ENCODE measurements around the gene FIGLA.

FIGLA gene

DNA sequence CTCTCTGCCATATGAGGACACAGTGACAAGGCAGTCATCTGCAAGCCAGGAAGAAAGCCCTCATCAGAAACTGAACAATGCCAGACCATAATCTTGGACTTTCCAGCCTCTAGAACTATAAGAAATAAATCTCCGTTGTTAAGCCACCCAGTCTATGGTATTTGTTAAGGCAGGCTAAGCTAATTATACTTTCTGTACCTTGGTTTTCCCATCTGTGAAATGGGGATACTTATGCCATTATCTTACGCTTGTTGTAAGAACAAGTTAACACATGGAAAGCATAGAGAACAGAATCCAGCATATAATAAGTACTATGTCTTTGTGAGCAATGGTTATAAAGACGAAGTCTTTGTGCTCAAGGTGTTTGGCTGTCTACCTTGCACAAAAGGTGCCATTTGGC lies 14.2 kb downstream of the FIGLA start:
- no peak for FAIRE-seq
- DNase-seq (ENCODE audit: low spot score), result no peak

DNA sequence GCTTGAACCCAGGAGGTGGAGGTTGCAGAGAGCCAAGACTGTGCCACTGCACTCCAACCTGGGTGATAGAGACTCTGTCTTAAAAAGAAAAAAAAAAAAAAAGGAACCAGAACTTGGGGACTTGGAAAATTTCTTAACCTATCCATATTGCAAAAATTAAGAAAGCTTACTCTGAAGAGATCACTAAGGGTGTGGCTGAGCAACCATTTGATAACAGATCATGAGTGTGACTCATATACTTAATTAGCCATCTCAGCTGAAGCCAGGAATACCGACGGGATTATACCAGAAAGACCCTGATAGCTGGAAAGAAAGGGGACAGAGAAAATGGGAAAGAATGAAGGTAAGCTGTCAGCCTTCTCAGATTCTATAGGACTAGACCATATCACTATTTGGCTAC lies 15.3 kb downstream of the FIGLA start:
- DNase-seq (ENCODE audit: low spot score), result no peak
- FAIRE-seq, result no peak

DNA sequence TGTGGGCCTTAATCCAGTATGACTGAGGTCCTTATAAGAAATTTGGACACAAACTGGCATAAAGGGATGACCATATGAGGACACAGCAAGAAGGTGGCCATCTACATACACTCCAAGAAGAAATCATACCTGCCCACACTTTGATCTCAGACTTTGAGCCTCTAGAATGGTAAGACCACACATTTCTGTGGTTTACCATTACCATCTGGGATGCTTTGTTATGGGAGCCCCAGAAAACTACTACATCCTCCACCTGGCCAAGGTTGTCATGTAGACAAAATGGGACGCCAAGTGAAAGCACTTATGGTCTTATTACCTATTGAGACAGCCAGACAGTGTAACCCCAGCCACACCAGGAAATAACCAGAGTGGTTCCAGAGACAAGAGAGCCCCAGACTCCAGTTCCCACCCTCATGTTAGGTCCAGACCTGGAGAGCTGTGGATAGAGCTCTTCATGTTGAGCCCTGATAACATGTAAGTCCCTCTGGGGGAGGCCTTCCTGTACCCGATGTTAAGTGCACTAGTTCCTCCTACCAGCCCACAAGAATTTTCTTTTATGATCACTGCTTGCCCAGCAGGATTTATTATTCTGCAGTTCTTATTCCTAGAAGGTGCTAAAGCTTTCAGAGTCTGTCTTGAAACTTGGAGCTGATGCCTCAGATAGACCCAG lies 17.8 kb downstream of the FIGLA start:
- DNase-seq (ENCODE audit: low spot score) (no peak), FAIRE-seq (no peak)

DNA sequence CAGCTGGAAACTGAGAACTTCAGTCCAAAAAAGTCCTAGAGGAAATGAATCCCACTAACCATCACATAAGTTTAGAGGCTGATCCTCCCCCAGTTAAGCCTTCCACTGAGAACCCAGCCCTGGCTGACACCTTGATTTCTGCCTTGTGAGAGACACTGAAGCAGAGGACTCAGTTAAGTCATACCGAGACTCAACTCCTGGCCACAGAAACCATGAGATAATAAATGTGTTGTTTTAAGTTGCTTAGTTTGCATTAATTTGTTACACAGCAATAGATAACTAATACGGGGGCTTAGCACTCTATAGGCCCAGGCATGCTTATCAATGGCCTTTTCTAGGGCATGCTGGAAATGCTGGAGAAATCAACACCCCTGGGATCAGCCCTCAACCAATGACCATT lies 19.0 kb downstream of the FIGLA start:
- no peak for FAIRE-seq
- DNase-seq (ENCODE audit: low spot score), result no peak

DNA sequence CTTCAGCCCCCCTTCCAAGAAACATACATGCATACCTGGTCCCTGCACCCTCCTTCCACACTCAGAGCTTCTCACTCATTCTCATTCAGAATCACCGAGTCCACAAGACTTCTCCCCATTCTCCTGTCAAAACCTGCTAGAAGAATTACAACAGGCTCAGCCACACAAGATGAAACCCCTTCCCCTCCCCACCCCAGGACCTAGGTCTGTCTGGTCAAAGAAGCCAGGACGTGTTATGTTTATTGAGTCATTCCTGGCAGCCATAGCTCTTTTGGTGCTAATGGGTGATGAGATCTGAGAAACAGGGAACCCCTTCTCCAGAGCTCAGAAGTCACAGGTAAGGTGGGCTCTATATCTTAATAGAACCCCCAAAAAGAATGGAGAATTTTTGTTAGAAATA lies 21.0 kb downstream of the FIGLA start:
- DNase-seq (ENCODE audit: low spot score) (no peak), FAIRE-seq (no peak)

DNA sequence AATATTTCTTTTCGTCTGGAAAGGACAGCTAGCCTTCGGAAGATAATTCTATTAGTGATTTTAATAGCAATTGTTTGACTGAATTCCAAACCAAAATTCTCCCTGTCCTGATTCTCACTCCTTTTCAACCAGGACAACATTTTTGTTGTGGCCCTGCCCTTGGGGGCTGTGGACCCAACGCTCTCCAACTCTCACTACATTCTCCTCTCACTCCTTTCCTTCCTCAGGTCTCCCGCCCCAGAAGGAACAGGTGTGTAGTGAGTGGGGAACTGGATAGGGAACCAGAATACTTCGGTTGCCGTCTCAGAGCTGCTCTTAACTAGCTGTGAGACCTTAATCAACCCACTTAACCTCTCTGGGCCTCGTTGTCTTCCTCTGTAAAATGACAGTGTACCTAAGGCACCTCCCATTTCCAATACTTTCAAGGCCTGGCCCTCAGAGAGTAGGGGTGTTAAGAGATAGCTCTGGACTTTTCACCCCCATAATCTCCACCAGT lies 21.8 kb downstream of the FIGLA start:
- FAIRE-seq, result no peak
- no peak for DNase-seq (ENCODE audit: low spot score)

DNA sequence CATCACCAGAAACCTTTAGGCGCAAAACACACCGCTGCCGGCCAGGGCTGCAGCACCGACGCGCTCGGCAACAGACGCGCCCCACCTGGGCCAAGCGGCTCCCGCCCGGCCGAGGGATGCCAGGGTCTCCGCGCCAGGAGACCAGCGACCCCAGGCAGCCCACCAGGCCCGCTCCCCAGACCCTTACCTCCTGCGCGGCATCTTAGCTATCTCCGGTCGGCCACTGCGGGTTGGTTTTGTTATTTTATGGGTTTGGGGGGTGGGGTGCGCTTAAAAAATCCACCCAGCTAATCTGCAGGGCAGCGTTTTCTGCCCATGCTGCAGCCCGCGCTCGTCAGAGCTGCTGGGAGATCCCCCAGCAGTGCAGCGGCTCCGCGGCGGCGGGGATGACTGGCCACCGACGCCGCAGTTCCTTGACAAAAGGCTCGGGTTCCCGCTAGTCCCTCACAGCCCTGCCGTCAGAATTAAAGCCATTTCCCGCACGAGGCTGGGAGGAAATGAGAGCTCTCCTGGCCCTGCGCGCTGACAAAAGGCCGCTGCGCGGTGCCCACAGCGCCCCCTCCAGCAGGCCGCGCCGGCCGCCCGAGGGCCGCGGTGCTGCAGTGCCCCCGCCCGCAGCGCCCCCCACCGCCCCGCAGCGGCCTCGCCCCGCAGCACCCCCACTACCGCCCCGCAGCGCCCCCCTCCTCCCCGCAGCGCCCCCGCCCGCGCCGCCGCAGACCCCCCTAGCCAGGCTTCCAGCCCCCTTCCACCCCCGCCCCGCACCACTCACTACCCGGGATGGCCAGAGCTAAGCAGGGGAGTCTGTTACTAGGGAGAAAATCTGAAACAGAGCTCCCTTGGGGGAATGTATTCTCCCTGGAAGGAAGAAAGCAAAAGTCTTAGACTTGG lies 22.5 kb downstream of the FIGLA start, which contains the start of gene ADD2:
Gene ADD2 (minus strand): TSS at position 502 of the 891 bp plus-strand sequence. CDS start 61,792 bp downstream, outside the sequence.
- FAIRE-seq (no peak), DNase-seq (ENCODE audit: low spot score) (no peak)

DNA sequence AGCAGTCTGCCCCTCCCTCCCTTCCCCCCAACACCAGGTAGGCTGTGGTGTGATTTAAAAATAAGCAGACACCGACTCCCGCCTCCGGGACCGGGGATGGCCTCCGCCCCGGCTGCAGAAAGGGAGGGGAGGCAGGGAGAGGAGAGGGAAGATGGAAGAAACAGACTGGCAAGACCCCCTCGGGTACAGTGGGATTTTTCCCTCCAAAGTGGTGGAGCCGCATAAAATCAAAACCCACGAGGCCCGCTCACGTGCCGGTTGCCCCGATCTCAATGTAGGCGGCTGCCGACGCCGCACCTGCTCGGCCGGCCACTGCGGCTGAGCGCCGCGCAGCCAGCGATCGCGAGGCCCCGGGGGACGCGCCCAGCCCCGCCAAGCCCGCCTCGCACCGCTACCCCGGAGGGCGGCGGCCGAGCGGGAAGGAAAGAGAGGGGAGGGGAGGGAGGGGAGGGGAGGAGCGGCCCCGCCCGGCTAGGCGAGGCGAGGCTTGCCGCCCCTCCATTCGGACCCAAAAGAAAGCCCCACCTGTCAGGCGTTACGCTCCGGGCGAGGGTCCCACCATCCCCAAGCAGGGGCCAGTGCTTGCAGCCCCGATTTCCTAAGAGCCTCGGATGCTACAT lies 23.3 kb downstream of the FIGLA start:
- FAIRE-seq (no peak), DNase-seq (ENCODE audit: low spot score) (no peak)

DNA sequence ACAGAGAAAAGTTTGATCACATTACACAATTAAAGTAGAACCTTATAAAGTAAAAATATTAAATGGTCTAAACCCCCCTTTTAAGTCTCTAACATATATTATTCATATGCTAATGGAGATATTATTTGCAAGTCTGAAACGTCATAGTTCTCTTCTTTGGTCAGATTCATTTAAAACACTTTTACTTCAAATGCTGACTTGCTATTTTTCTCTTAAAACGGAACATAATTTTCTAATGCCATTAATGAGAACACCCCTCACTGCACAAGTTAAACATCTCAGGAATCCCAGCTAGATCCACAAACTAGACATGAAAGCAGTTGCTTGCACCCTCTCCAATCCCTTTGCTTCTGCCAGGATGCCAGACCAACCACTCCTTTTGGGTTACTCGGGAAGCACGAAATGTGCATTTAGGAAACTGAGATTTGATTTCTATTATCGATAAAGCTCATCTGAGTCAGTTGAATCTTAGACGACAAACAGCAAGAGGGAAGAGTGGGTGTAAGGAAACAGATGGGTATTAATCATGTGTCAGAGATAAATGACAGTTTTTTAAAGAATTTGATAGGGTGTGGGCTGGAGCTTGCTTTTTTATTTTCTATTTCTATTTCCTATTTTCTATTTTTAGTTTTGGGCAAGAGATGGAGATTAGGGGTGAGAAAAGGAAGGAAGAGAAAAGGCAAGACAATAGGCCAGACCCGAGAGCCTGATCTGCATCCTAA lies 23.9 kb downstream of the FIGLA start:
- DNase-seq (ENCODE audit: low spot score) (no peak), FAIRE-seq (no peak)

DNA sequence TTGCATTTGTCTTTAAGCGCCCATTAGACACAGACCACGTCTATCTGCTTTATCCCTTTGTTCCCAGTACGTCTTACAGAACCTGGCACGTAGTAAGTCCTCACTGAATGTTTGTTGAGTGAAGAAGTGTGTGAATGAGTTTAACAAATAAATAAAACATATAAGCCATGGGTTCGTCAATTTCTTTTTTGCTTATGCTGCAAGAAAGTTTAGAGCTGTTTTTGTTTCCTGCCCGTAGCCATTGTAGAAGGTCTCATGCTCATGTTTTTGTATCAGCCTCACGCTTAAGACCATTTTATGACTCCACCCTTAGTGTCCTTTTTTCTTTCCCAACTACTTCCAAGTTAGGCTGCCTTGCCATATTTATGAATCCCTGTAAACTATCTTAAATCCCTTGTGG lies 24.9 kb downstream of the FIGLA start:
- FAIRE-seq, result no peak
- no peak for DNase-seq (ENCODE audit: low spot score)

DNA sequence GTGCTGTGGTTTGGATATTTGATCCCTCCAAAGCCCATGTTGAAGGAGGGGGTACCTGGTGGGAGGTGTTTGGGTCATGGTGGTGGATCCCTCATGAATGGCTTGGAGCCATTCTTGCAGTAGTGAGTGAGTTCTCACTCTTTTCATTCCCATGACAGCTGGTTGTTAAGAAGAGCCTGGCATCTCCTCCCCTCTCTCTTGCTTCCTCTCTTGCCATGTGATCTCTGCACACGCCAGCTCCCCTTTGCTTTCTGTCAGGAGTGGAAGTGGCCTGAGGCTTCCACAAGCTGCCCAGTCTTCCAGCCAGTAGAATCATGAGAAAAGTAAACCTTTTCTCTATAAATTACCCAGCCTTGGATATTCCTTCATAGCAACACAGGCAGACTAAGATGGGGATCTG lies 31.0 kb downstream of the FIGLA start:
- no peak for FAIRE-seq
- no peak for DNase-seq (ENCODE audit: low spot score)

DNA sequence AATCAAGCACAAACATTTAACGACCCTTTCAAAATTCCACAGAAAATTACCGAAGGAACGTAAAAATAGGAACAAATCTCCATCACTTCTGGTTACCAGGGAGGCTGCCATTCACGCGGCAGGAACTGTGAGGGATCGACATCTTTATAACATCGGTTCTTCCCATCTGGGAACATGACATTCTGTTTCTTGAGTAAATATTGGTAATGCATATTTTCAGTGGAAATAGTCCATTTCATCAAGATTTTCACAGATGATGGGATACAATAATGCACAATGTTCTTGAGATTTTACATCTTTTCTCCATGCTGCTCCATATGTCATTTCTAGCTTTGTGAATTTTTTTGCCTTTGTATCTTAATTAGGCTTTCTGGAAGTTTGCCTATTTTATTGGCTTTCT lies 32.5 kb downstream of the FIGLA start:
- no peak for DNase-seq (ENCODE audit: low spot score)
- FAIRE-seq, result no peak

DNA sequence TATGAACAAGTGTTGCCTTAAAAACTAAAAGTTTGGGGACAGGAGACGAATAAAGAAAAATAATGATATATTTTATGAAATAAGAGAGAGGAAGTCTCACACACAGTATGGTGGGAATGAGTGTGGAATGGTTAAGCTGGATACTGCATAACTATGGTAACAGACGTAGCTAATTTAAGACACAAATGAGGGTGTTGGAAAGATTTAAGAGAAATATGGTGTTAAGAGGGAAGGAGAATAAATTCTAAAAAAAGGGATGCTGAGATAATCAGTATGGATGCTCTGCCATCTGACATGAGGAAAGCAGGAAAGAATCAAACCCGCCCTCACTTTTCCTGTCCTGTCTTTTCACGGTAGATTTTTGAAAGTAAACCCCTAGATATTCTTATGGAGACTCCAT lies 33.1 kb downstream of the FIGLA start:
- no peak for DNase-seq (ENCODE audit: low spot score)
- no peak for FAIRE-seq

DNA sequence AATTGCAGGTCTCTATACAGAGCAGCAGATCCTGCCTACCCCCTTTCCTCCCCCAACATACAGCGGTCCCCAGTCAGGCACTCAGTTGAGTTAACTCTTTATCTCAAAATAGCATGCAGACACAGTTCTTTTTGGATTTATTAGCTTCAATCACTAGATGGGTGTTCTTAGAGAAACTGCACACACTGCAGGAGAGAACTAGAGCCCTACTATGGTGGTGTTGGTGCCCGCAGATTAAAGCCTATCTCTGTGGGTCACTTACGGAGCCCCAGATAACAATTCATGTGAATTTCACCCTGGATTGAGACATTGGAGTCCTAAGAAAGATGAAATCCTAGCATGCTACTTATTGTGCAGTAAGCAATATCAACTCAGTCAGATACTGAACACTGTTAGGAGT lies 34.3 kb downstream of the FIGLA start:
- DNase-seq (ENCODE audit: low spot score), result no peak
- no peak for FAIRE-seq

DNA sequence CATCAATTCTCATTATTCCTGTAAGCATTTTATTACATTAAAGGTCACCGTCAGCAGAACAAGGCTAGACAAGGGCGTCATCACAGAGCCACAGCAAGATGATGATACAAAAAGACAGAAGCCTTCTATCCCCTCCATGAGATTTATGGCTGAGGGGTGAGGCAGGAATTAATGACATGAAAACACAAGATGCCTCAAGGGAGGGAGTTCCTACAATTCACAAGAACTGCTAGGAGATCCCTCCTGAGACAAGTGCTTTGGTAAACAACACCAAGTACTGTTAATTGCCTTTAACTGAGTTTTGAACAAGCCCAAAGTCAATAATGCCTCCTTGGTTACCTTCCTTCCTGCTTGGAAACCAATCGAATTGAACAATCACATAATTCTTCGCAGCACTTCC lies 36.5 kb downstream of the FIGLA start:
- DNase-seq (ENCODE audit: low spot score), result no peak

DNA sequence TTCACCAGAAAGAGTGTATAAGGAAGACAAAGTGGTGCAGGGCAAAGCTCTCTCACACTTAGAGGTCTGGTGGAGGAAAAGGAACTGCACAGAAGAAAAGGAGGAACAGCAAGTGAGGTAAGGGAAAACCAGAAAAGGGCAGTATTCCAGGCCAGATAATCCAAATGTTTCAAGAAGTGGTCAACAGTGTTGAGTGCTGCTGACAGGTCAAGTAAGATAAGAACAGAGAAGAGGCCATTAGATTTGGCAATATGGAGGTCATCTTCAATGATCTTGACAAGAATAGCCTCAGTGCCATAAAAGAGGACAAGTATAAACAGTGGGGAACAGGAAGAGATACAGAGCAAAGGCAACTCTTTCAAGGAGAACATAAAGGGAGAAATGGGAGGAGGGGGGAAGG lies 37.4 kb downstream of the FIGLA start:
- no peak for FAIRE-seq

More for the DNA sequence above, 36.5 kb downstream of the FIGLA start:
- FAIRE-seq, result no peak

DNA sequence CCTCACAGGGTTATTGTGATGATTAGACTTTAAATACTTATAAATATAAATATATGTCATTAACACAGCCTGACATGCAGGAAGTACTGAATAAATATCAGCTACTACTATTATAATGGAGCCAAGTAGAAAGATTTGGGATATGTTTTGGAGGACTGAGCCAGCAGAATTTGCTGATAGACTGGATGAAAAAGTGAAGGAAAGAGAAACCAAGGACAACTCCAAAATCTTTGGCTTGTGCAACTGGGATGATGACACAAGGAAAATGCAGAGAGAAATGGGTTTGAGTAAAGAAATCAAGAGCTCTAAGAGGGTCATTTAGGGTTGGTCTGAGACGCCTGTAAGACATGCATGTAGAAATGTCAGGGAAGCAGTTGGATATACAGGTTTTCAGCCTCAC lies 38.0 kb downstream of the FIGLA start:
- FAIRE-seq (no peak), DNase-seq (ENCODE audit: low spot score) (no peak)

More for the DNA sequence above, 37.4 kb downstream of the FIGLA start:
- no peak for DNase-seq (ENCODE audit: low spot score)

DNA sequence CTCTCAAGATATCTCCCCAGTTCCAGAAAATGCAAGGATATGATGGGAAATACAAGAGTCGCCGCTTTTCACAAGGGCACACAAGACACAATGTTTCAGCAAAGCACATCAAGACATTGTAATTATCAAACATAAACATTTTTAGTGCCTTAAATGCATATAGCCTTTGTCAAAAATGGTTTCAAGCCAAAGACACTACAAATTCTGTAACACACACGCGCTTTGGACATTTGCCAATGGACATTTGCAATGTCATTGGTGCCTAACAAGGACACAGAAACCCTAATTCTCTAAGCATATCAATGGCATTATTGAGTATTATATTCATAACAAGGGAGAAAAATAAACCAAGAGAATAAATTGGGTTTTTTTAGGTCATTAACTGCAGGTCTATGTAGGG lies 38.6 kb downstream of the FIGLA start:
- no peak for FAIRE-seq
- no peak for DNase-seq (ENCODE audit: low spot score)

DNA sequence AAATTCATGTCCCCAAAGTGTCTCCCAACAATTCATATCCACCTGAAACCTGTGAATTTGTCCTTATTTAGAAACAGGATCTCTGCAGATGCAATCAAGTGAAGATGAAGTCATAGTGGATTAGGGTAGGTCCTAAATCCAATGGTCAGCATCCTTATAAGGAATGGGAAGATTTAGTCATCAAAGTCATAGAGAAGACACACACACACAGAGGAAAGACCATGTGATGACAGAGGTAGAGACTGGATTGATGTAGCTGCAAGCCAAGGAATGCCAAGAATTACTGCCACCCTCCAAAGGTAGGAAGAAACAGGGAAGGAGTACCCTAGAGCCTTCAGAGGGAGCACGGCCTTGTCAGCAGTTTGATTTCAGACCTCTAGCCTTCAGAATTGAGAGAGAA lies 40.1 kb downstream of the FIGLA start:
- FAIRE-seq, result no peak

DNA sequence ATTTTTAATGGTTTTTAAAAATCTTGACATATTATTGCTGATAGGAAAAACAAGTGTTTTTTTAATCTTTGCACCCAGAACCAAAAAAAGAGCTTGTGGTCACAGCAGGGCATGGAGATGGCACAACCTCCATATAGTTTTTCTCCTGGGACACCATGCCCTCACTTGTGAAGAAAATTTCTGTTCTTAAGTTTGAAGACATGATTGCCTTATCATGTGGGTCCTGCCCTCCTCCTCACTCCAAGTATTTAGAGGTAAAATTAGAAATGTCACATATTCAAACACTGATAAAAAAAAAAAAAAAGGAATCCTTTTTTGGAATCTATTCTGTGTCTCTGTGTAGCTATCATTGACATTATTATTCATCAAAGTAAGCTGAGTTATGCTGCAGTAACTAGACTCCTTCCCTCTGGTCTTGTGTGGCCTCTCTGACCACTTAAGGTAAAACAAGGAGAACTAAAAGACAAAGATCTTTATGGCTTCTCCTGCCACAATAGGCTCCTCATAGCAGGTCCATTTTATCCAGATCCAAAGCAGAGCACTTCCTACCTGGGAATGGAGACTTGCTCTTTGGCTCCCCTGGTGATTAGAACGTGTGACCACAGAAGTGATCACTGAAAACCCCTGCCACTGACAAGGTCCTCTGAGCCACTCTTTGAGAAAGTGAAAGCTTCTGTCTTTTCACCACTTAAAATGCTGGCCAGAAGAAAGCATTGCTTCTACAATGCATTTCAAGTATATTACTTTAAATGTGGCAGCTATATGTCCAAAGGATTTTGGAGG lies 42.2 kb downstream of the FIGLA start:
- DNase-seq (ENCODE audit: low spot score) (no peak), FAIRE-seq (no peak)

More for the DNA sequence above, 40.1 kb downstream of the FIGLA start:
- no peak for DNase-seq (ENCODE audit: low spot score)

DNA sequence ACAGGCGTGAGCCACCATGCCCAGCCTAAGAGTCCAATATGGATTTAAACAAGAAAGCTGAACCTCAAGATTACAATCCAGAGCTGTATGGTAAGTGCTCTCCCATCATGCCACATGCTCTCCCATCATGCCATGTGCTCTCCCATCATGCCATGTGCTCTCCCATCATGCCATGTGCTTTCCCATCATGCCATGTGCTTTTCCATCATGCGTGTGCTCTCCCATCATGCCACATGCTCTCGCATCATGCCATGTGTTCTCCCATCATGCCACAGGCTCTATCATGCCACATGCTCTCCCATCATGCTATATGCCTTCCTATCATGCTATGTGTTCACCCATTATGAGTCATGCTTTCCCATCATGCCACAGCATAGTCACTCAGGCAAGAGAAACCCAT lies 43.2 kb downstream of the FIGLA start:
- no peak for DNase-seq (ENCODE audit: low spot score)
- no peak for FAIRE-seq
